T-helper 22 cell (primary cell): ENCODE results near the gene LHX3.
"Not testable (repeated sequence)": the region's sequence is repeated elsewhere in the genome, so short reads cannot be mapped to it uniquely, and the experiment has no call there.

ENCODE experiments used
- DNase-seq: peaks from one replicate; pipeline ENCODE4 v3.0.0-alpha.2; 2020; ENCODE audit warnings: low read depth

LHX3 gene

GRCh38 chr9:136153381-136154065 is 51.4 kb downstream of the LHX3 start:
- no peak for DNase-seq

DNA sequence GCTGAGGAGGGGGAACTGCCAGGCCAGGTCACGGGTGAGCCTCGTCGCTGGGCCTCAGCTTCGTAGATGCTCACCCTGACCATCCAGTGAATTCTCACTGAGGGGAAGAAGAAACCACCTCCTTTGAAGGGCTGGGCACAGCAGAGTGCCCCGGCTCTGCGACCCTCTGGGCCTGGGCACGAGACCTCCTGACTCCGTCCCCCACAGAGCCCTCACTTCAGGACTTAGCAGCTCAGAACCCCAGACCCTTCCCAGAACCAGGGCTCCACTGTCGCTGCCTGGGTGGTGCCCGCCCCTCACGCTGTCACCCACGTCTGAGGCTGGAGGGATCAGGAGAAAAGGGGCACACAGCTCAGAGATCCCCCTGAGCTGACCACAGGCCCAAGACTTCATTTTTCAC is 52.0 kb downstream of the LHX3 start:
- no peak for DNase-seq

DNA sequence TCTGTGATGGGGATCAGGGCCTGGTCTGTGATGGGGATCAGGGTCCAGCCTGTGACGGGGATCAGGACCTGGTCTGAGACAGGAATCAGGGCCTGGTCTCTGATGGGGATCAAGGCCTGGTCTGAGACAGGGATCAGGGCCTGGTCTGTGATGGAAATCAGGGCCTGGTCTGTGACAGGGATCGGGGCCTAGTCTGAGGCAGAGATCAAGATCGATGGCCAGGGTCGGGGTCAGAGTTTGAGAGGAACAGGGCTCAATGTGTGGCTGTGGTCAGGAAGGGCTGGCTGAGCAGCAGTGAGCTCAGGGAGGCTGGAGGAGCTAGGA is 52.4 kb downstream of the LHX3 start:
- DNase-seq, result no peak

DNA sequence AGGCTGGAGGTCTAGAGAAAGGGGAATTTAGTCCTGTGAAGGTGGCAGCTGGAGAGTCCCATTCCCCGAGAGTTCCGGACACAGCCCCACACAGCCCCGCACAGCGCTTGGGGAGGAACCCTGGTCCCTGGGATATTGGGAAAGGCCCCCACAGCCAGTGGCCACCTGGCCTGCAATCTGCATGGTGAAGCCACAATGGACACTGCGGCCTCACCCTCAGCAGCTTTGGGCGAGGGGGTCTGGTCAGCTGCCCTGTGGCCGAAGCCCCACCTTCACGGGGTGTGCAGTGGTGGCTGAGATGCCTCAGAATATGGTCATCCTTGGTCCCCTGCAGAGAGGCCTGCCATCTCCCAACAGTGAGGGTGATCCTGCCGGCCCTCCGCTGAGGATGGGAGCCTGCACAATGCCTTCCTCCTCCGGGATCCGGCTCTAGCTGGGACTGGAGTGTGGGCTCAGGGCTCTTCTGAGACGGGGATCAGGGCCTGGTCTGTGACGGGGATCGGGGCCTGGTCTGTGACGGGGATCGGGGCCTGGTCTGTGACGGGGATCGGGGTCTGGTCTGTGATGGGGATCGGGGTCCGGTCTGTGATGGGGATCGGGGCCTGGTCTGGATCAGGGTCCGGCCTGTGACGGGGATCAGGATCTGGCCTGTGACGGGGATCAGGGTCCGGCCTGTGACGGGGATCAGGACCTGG is 52.9 kb downstream of the LHX3 start:
- DNase-seq, result no peak

DNA sequence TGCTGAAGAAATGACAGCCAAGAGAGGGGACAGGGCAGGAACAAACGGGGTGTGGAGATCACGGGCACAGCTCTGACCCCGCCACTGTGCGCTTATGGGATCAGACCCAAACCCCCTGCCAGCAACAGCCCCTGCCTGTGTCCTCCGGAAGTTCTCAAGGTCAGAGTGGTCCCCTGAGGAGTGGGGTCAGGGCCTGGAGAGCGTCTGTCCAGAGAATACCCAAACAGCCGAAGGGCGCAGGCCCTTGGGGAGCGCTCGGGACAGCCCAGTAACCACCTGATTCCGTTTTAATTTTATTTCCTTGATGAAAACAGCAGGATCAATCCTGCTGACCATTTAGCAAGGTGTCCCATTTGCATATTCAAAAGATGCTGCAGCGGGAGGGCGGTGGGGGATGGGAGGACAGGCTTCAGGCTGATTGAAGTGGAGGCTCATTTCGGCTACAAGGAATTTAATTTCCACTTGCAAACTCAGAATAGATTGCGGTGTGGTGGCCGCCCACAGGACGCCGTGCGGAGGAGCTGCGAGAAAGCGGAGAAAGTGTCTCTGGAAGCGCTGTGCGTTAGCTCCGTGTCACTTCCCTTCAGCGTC is 53.6 kb downstream of the LHX3 start:
- DNase-seq, result no peak

DNA sequence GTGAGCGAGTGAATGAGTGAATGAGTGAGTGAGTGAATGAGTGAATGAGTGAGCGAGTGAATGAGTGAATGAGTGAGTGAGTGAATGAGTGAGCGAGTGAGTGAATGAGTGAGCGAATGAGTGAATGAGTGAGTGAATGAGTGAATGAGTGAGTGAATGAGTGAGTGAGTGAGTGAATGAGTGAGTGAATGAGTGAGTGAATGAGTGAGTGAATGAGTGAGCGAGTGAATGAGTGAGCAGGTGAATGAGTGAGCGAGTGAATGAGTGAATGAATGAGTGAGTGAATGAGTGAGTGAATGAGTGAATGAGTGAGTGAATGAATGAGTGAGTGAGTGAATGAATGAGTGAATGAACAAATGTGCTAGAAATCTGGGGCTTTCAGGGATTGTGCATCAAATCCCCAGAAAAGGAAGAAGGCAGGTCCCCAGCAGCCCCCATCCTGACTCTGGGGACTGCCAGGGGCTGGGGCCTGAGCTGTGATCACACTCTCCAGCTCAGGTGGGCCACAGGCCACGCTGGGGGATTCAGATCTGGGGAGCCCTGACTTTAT is 54.2 kb downstream of the LHX3 start:
- not testable (repeated sequence) for DNase-seq

GRCh38 chr9:136149853-136150252 is 55.1 kb downstream of the LHX3 start:
- no peak for DNase-seq

- DNase-seq, result no peak
Observed at GRCh38 chr9:136149337-136149736, 55.6 kb downstream of the LHX3 start.

- no peak for DNase-seq
Observed at GRCh38 chr9:136148766-136149165, 56.2 kb downstream of the LHX3 start.

- no peak for DNase-seq
Observed at GRCh38 chr9:136147890-136148714, 56.8 kb downstream of the LHX3 start.

DNA sequence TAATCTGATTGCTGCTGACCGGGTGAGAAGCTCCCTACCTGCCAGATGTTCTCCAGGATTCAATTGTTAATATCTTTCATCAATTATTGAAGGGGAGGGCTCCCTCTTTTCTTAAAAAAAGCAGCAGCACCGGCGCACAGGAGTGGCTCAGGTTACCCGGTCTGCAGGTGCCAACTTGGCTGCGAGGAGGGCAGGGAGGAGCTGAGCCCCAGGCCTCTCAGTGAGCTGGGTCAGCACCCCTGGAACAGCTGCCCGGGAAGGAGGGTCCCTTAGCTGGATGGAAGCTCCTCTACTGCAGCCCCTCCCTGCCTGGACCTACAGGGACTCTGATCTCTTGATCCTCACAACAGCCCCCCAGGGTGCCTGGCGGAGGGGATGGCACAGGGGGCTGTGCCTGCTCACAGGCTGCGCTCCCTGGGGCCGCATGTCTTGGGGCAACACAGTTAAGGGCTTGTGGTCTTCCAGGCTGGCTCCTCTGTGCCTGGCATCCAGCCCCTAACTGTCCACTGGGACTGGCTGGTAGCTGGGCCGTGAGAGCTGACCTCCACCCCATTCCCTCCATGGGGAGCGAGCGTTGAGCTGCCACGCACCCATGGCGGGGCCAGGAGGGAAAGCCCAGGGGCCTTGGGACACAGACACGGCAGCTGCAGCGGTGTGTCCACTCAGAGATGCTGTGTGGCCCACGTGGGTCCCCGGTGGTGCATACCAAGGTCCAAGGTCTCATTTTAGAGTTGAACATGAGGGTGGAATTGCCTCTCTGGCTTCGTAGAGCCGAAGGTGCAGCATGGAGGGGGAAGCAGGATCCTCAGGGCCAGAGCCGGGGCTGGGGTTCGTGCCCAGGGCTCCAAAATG is 57.7 kb downstream of the LHX3 start:
- DNase-seq, result no peak
